ENCODE data around the gene KCNC2. TPM values are rescaled to one million over a fixed set of nuclear protein-coding genes. Genes with fewer than 3 reads are reported as not detected.

The KCNC2 gene
- polyA plus RNA-seq, 1 donor from 2014 or later = 7.4 TPM

DNA sequence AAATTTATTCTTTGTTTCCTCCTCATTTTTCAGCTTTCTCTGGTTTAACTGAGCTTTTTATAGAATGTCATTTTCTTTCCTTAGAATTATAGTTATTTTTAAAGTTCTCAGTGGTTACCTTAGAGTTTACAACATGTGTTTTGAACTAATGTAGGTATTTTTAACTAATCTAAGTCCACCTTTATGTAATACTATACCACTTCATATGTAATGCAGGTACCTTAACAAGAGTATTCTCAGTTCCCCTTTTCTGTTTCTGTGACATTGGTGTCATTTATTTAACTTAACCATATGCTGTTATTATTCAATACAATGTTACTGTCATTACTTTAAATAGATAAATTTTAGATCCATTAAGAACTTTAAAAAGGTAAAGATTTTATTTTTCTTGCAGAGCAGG is 30.3 kb upstream of the KCNC2 start:
- Histone ChIP-seq H3K27ac (ENCODE audit: low read length) (no peak overlapping the region), H3K27me3 (ENCODE audit: insufficient read depth, low read depth, low read length) (no peaks in the 10 kb centered on the region), H3K9me3 (ENCODE audit: low read length) (no peaks in the 10 kb centered on the region), H3K9ac (ENCODE audit: low read length) (no peak overlapping the region), H3K36me3 (ENCODE audit: insufficient read depth, low read length) (no peaks in the 10 kb centered on the region), H4K20me1 (ENCODE audit: insufficient read depth) (no peaks in the 10 kb centered on the region), H3K79me2 (replicated peaks; ENCODE audit: insufficient read depth, low read length) (no peaks in the 10 kb centered on the region), H3K4me3 (ENCODE audit: low read length) (no peak overlapping the region), H3K4me2 (ENCODE audit: low read length) (no peak overlapping the region), H3K9me2 (ENCODE audit: insufficient read depth, low read length) (no peaks in the 10 kb centered on the region), H2AFZ (ENCODE audit: low read depth, low read length) (no peak overlapping the region), H3F3A (ENCODE audit: insufficient read depth, low read length, poor library complexity, severe bottlenecking) (no peaks in the 10 kb centered on the region)
- no peak for TF ChIP-seq RAD21 (conservative IDR thresholded peaks at IDR 0.05)
- no peak for TF ChIP-seq EZH2 (IDR thresholded peaks at IDR 0.05; ENCODE audit: borderline replicate concordance, insufficient read depth, low read length, poor library complexity, severe bottlenecking)
- TF ChIP-seq, protein P1, sequence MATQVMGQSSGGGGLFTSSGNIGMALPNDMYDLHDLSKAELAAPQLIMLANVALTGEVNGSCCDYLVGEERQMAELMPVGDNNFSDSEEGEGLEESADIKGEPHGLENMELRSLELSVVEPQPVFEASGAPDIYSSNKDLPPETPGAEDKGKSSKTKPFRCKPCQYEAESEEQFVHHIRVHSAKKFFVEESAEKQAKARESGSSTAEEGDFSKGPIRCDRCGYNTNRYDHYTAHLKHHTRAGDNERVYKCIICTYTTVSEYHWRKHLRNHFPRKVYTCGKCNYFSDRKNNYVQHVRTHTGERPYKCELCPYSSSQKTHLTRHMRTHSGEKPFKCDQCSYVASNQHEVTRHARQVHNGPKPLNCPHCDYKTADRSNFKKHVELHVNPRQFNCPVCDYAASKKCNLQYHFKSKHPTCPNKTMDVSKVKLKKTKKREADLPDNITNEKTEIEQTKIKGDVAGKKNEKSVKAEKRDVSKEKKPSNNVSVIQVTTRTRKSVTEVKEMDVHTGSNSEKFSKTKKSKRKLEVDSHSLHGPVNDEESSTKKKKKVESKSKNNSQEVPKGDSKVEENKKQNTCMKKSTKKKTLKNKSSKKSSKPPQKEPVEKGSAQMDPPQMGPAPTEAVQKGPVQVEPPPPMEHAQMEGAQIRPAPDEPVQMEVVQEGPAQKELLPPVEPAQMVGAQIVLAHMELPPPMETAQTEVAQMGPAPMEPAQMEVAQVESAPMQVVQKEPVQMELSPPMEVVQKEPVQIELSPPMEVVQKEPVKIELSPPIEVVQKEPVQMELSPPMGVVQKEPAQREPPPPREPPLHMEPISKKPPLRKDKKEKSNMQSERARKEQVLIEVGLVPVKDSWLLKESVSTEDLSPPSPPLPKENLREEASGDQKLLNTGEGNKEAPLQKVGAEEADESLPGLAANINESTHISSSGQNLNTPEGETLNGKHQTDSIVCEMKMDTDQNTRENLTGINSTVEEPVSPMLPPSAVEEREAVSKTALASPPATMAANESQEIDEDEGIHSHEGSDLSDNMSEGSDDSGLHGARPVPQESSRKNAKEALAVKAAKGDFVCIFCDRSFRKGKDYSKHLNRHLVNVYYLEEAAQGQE (IDR thresholded peaks at IDR 0.05; ENCODE audit: borderline replicate concordance) = no peak
- TF ChIP-seq TAF1 (IDR thresholded peaks at IDR 0.05; ENCODE audit: low read depth) = no peak
- no peak for TF ChIP-seq POLR2AphosphoS5 (IDR thresholded peaks at IDR 0.05)
- TF ChIP-seq, protein P2, sequence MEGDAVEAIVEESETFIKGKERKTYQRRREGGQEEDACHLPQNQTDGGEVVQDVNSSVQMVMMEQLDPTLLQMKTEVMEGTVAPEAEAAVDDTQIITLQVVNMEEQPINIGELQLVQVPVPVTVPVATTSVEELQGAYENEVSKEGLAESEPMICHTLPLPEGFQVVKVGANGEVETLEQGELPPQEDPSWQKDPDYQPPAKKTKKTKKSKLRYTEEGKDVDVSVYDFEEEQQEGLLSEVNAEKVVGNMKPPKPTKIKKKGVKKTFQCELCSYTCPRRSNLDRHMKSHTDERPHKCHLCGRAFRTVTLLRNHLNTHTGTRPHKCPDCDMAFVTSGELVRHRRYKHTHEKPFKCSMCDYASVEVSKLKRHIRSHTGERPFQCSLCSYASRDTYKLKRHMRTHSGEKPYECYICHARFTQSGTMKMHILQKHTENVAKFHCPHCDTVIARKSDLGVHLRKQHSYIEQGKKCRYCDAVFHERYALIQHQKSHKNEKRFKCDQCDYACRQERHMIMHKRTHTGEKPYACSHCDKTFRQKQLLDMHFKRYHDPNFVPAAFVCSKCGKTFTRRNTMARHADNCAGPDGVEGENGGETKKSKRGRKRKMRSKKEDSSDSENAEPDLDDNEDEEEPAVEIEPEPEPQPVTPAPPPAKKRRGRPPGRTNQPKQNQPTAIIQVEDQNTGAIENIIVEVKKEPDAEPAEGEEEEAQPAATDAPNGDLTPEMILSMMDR (IDR thresholded peaks at IDR 0.05; ENCODE audit: poor library complexity, severe bottlenecking) = no peak

DNA sequence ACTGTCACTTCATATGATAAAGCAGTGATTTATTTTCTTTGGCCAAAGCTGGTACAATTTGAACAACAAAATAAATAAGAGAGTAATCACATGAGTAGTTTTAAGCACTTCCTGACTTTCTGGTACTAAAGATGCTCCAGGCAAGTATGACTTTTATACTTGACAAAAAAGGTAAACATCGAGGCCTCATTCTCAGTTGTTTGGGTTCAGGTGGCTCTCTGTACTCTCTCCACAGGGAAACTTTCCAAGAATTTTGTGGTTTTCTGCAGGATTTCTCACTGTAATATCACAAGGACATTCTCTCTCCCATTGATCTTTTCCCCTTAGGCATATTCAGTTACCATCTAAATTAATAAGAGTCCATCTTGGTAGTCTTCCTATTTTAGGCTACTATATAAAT is 26.6 kb upstream of the KCNC2 start:
- Histone ChIP-seq H3K36me3 (ENCODE audit: insufficient read depth, low read length) (no peaks in the 10 kb centered on the region), H3F3A (ENCODE audit: insufficient read depth, low read length, poor library complexity, severe bottlenecking) (no peaks in the 10 kb centered on the region), H4K20me1 (ENCODE audit: insufficient read depth) (no peaks in the 10 kb centered on the region), H3K9me2 (ENCODE audit: insufficient read depth, low read length) (no peaks in the 10 kb centered on the region), H2AFZ (ENCODE audit: low read depth, low read length) (no peak overlapping the region), H3K27me3 (ENCODE audit: insufficient read depth, low read depth, low read length) (no peaks in the 10 kb centered on the region), H3K4me2 (ENCODE audit: low read length) (no peak overlapping the region), H3K9ac (ENCODE audit: low read length) (no peak overlapping the region), H3K9me3 (ENCODE audit: low read length) (no peaks in the 10 kb centered on the region), H3K79me2 (replicated peaks; ENCODE audit: insufficient read depth, low read length) (no peaks in the 10 kb centered on the region), H3K27ac (ENCODE audit: low read length) (no peak overlapping the region), H3K4me3 (ENCODE audit: low read length) (no peak overlapping the region)
- TF ChIP-seq POLR2AphosphoS5 (IDR thresholded peaks at IDR 0.05) (no peak), SMC3 (conservative IDR thresholded peaks at IDR 0.05; ENCODE audit: poor library complexity) (no peak), RAD21 (conservative IDR thresholded peaks at IDR 0.05) (no peak), EP300 (conservative IDR thresholded peaks at IDR 0.05; ENCODE audit: poor library complexity, severe bottlenecking) (no peak), MXI1 (conservative IDR thresholded peaks at IDR 0.05; ENCODE audit: poor library complexity, severe bottlenecking) (no peak), TAF1 (IDR thresholded peaks at IDR 0.05; ENCODE audit: low read depth) (no peak), EZH2 (IDR thresholded peaks at IDR 0.05; ENCODE audit: borderline replicate concordance, insufficient read depth, low read length, poor library complexity, severe bottlenecking) (no peak)
- TF ChIP-seq, protein P2 (IDR thresholded peaks at IDR 0.05; ENCODE audit: poor library complexity, severe bottlenecking) = no peak
- TF ChIP-seq, protein P1 (IDR thresholded peaks at IDR 0.05; ENCODE audit: borderline replicate concordance) = no peak
